Measurements from ENCODE around the gene LRRC3.

DNA sequence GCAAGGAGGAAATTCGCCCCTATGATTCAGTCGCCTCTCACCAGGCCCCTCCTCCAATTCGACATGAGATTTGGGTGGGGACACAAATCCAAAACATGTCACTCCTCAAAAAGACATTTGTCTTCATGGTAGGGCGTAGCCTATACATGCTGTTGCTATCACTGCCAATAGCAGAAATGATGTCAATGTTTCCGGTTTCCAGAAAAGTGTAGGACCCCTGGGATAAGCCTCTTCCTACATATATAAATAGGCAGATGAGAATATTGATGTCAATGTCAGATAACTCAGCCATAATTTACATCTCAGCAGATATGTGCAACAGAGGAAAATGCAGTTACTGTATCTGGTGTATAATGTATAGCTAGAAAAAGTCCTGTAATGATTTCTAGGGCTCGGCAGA is 16.7 kb downstream of the LRRC3 start:
- TF ChIP-seq CTCF (IDR thresholded peaks at IDR 0.05; ENCODE audit: low read length) = no peak
- TF ChIP-seq EZH2phosphoT487 (IDR thresholded peaks at IDR 0.05; ENCODE audit: low read length) = no peak

Measured in MM.1S (cell line).